ENCODE data around the gene CCM2.

CCM2 gene

GRCh38 chr7:45000093-45001032 is at the start of gene CCM2:
TSS of gene CCM2 (plus strand) at chr7:45000201. CDS start at chr7:45000334, 133 bp downstream.
- no peak for DNase-seq (ENCODE audit: low read depth in 2 of 2)

- no peak for DNase-seq (ENCODE audit: low read depth in 2 of 2)
Observed at GRCh38 chr7:44953156-44953555, 46.8 kb upstream of the CCM2 start.

GRCh38 chr7:44955733-44956132 is 44.3 kb upstream of the CCM2 start:
- DNase-seq (ENCODE audit: low read depth in 2 of 2) = no peak

DNA sequence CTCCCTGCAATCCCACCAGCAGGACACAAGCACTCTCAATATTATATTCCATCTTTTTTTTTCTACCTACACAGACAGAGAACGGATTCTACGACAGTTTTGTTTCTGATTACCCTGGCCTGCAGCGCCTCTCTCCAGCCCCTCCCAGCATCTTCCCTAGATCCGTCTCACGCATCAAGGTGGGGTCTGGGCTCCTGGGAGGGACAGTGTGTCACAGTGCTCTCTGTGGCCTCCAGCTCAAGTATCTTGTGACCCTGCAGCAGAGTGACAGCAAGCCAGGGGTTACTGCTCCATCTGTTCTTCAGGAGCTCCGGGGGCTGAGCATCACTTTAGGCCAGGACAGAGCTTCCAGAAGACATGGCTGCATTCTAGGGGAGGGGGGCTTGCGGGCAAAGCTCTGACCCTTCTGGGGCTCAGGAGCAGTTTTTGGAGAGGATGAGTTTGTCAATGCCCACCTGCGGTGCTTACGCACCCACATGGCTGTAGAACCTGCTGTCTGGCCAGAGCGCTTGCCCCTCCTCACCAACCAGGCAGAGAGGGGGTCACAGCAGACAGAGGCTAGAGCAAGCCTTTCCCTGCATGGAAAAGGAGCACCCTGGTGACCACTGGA is 43.7 kb upstream of the CCM2 start:
- no peak for DNase-seq (ENCODE audit: low read depth in 2 of 2)

DNA sequence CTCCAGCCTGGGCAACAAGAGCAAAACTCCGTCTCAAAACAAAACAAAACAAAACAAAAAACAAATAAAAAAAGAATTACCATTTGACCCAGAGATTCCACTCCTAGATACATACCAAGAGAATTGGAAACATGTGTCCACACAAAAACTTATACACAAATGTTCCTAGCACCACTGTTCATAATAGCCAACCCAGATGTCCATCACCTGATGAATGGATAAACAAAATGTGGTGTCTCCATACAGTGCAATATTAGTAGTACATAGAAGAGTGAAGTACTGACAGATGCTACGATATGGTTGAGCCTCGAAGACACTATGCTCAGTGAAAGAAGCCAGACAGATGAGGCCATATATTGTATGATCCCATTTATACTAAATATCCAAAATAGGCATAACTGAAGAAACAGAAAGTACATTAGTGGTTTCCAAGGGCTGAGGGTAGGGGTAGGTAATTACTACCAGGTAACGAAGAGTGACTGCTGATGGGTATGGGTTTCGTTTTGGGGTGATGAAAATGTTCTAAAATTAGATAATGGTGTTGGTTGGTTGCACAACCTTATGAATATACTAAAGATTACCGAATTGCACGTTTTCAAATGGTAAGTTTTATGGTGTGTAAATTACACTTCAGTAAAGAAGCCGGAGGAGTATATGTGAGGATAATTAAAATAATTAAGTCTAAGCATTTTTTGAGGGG is 41.2 kb upstream of the CCM2 start:
- DNase-seq (ENCODE audit: low read depth in 2 of 2) = no peak

GRCh38 chr7:44959433-44959951 is 40.5 kb upstream of the CCM2 start:
- DNase-seq (ENCODE audit: low read depth in 2 of 2) = no peak

DNA sequence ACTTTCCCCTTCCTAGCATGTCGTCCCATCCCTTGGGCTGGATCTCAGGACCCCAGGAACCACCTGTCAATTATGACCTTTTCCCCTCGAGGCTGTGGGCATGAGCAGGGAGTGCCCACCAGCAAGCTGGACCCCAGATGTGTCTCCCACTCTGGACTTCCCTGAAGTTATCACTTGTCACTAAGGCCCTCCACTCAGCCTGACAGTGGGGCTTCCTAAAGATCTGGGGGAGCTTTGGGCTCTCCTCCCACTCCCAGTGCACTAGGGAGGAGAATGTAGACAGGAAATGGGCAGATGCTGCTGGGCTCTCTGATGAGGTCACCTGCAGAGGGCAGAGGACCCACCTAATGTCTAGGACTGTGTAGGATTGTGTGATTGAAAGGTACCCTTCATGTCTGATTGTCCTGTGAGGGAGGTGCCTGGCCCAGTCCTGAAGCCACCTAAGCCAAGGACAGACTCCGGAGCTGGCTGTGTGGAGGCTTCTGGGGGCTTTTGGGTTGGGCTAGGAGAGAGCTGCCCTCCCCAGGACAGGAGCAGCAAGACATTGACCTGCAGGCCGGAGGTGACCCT is 39.9 kb upstream of the CCM2 start:
- DNase-seq (ENCODE audit: low read depth in 2 of 2) = no peak

- DNase-seq (ENCODE audit: low read depth in 2 of 2) = no peak
Observed at GRCh38 chr7:44961844-44962482, 38.0 kb upstream of the CCM2 start.

- DNase-seq (ENCODE audit: low read depth in 2 of 2) = no peak
Observed at GRCh38 chr7:44962483-44963251, 37.3 kb upstream of the CCM2 start.

- DNase-seq (ENCODE audit: low read depth in 2 of 2) = no peak
Observed at GRCh38 chr7:44963364-44964290, 36.4 kb upstream of the CCM2 start.

- no peak for DNase-seq (ENCODE audit: low read depth in 2 of 2)
Observed at GRCh38 chr7:44964384-44964830, 35.6 kb upstream of the CCM2 start.

DNA sequence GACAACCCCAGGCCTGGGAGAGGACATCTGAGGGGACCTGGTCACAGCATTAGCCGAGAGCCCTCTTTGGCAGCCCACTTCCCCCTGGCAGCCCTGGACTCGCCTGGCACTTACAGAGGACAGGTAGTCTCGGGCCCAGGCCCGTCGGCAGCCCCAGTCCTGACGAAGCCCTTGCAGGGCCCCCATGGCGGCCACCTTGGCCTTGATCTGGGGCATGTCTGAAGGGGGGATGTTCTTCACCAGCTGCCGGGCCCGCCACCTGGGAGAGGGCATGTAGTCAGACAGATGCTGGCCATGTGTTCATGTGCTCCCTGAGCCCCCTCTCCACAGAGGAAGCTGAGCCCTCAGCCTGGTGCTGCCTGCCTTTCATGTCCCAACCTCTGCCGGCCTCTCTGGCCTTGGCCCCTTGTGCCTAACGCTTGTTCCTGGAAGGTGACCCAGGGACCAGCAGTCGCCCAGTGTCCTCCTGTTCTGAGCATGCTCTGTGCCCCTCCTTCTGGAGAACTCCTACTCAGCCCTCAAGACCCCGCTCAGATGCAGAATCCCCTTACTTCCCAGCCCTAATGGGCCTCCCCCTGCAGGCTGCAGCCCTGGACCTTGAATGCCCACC is 35.1 kb upstream of the CCM2 start:
- no peak for DNase-seq (ENCODE audit: low read depth in 2 of 2)

- no peak for DNase-seq (ENCODE audit: low read depth in 2 of 2)
Observed at GRCh38 chr7:44965441-44965903, 34.5 kb upstream of the CCM2 start.

DNA sequence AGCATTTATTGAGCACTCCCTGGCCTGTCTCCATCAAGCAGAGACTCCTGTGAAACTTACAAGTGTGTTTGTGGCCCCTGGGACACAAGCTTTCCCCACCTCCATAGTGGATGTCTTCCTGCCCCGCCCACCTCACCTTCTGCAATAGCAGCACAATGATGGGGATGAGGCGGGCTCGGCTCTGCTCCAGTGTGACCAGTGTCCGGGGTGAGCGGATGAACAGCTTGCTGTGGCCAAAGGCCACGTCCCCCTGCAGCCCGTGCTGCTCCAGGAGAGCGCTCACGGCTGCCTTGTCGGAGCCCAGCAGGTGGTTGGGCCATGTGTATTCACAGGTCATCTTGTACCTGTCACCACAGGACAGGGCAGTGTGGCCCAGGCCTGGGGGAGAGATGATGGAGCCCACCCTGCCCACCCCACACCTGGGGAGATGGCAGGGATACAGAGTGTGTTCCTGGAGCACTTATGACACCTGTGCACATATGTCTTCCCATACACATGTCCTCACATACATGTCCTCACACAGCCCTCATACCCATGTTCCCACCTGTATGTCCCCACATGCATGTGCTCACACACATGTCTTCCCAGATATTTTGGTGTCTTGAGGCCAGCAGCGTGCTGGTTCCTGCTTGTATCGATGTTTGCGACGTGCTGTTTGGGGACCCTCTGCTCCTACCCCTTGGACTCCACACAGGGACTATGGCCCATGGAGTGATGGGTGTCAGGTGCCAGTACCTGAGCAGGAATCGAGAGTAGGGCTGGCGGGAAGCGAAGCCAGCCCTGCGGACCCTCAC is 33.9 kb upstream of the CCM2 start:
- no peak for DNase-seq (ENCODE audit: low read depth in 2 of 2)

- DNase-seq (ENCODE audit: low read depth in 2 of 2) = no peak
Observed at GRCh38 chr7:44966731-44967538, 33.1 kb upstream of the CCM2 start.

GRCh38 chr7:44967571-44968446 is 32.2 kb upstream of the CCM2 start:
- no peak for DNase-seq (ENCODE audit: low read depth in 2 of 2)

Data from stimulated activated CD8-positive, alpha-beta memory T cell treated with anti-CD3 and anti-CD28 coated beads, Interleukin-15, amount 100 ng/mL, for 4 hours (primary cell).